LNCaP clone FGC (cell line): ENCODE results near the gene LHPP.

Experiments used
- DNase-seq: peaks from one replicate; pipeline ENCODE4 v3.0.0-alpha.2; 2011; ENCODE audit warnings: low read depth
- H3K4me3 ChIP-seq: 2 replicates; pipeline ENCODE4 v1.5.1; 2011; ENCODE audit warnings: mild to moderate bottlenecking, low read depth, low read length, control low read depth
- TF ChIP-seq, protein P1 (sequence below): IDR thresholded peaks from 2 replicates; pipeline ENCODE4 v1.5.1; 2012; ENCODE audit warnings: mild to moderate bottlenecking; ENCODE audit not compliant: control insufficient read depth, insufficient read depth; ENCODE audit errors: extremely low read depth

Gene LHPP

DNA sequence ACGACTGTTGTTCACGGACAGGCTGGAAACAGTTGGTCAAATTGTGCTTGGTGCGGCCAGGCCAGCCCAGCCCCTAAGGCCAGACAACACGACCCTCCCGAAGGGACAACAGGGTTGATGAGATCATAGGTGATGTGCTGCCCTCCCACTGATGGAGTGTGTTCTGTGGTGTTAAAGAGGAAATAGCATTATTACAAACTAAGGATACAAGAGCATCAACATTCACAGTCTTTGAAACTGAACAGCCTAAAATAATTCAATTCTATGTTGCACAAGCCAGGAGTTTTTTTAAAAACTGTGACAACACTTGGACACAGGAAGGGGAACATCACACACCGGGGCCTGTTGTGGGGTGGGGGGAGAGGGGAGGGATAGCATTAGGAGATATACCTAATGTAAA lies 194.9 kb downstream of the LHPP start:
- DNase-seq, result no peak
- H3K4me3 ChIP-seq, result no peak overlapping the region
- TF ChIP-seq, protein P1, sequence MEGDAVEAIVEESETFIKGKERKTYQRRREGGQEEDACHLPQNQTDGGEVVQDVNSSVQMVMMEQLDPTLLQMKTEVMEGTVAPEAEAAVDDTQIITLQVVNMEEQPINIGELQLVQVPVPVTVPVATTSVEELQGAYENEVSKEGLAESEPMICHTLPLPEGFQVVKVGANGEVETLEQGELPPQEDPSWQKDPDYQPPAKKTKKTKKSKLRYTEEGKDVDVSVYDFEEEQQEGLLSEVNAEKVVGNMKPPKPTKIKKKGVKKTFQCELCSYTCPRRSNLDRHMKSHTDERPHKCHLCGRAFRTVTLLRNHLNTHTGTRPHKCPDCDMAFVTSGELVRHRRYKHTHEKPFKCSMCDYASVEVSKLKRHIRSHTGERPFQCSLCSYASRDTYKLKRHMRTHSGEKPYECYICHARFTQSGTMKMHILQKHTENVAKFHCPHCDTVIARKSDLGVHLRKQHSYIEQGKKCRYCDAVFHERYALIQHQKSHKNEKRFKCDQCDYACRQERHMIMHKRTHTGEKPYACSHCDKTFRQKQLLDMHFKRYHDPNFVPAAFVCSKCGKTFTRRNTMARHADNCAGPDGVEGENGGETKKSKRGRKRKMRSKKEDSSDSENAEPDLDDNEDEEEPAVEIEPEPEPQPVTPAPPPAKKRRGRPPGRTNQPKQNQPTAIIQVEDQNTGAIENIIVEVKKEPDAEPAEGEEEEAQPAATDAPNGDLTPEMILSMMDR, result no peak

DNA sequence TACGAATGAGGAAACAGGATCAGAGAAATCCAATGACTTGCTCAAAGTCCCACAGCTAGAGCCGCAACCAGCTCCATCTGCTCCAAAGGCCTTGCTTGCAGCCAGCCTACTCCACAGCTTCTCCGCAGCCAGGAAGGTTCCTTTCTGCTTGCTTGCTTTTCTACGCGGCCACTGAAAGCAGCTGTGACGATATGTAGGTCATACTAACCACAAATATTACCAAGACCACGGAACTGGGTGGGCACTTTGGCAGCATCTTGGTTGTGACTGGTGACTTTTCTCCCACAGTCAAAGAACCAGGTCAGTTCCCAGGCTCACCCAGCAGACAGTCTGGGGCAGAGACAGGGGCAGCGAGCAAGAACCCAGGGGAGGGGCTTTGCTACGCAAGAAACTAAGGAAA lies 196.2 kb downstream of the LHPP start:
- TF ChIP-seq, protein P1, result no peak
- DNase-seq, result no peak
- no peak overlapping the region for H3K4me3 ChIP-seq

DNA sequence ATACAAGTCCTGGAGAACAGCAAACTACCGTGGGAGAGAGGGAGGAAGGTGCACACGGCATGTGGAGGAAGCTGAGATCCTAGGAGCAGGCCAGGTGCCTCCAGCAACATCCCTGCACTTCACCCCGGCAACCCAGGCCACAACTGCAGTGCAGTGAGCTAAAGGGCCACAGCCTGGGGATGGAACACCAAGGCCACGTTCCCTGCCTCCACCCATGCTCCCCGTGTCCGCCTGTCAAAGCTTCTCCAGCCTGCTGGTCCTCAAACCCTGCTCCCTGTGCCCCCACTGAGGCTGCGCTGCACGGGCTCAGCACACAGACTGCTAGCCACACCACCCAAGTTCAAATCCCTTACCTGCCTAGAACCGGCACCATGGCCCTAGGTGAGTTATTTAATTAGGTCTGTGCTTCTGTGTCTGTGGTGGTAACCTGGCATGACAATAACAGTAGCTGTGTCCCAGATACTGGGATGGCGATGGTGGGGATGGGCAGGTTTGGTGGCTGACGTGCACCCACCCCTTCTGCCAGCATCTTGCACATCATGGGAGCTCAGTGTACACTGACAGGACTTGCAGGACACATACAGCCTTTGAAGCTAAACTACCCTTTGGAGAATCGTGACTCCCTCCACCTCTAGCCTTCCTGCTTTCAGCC lies 197.1 kb downstream of the LHPP start:
- TF ChIP-seq, protein P1, result no peak
- DNase-seq, result no peak

DNA sequence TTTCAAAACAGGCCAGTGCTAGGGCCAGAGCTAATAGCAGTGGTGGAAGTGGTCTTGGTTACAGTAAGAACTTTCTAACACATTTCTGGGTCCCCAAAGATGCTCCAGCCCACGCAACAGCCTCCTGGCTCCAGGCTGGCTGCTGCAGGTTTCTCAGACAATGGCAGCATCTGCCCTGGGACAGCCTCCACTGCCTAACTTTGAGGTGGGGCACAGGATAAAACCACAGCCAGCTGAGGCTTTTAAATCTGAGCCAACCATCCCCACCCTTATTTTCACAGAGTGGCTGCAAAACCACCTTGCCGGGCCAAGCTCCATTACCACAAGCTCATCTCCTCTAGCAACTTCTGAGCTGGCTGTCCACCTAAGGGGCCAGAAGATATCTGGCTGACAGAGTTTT lies 197.8 kb downstream of the LHPP start:
- no peak overlapping the region for H3K4me3 ChIP-seq
- TF ChIP-seq, protein P1, result no peak
- DNase-seq, result no peak

More for the DNA sequence above, 197.1 kb downstream of the LHPP start:
- no peak overlapping the region for H3K4me3 ChIP-seq

DNA sequence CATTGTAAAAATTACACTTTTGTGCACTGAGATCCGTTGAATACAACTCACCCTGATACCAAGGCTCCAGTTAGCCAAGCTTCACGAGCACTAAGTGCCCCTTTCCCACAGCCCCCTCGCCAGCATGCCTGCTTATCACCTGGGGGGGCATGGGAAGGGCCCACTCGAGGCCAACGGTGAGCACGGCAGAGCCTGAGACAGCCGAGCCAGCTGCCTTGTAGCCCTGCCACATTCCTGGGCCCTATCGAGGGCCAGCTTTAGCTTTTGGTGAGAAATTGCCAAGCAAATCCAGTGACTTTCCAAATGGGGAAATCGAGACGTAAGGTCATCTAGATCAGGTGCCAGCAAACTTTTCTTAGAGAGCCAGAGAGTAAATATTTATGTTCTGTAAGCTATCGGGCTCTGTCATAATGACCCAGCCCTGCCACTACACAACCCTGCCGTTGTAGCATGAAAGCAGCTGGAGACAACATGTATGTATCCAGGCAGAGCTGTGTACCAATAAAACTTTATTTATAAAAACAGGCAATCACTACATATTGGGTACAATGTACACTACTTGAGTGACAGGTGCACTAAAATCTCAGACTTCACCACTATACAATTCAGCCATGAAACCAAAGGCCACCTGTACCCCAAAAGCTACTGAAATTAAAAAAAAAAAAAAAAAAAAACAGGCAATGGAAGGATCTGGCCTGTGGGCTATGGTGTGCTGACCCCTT lies 198.9 kb downstream of the LHPP start:
- TF ChIP-seq, protein P1, result no peak
- peak; percentile 75 for DNase-seq
- H3K4me3 ChIP-seq, result no peak overlapping the region

DNA sequence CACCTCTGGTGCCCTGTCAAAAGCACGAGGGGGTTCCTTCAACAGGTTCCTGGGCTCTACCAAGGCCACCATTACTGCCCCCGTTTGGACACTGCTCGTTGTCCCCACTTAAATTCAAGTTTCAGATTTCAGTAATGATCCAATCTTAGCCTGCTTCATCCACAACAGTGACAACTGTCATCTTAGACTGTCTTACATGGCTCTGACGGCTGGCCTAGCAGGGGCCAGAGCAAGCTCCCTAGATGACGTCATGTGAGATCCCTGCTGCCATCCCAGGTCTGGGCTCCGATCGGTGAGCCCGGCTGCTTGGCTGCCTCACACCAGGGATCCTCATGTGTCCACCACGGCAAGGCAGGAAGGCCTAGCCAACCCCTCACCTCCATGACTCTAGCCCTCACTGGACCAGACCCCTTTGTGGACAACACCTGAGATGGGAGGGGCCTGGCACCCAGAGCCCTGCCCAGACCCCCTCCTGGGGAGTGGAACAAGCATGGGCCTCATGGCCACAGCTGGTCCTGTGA lies 200.1 kb downstream of the LHPP start:
- no peak for DNase-seq
- H3K4me3 ChIP-seq, result no peak overlapping the region
- TF ChIP-seq, protein P1, result no peak
